Activated B cell treated with CpG ODN at 0.5 μM for 24 hours (primary cell): ENCODE data around the gene KCNJ6. TPM values are rescaled to one million over a fixed set of nuclear protein-coding genes. Genes with fewer than 3 reads are reported as not detected.

Experiments used
- ATAC-seq: fragments of 200-7000 bp; cut with Tn5 transposase; one replicate; pipeline ENCODE4 v1.10.0; 2021; ENCODE audit warnings: low read depth, mild to moderate bottlenecking, moderate library complexity
- CTCF ChIA-PET: fragments of 350-600 bp; sonication (Branson Sonifier 250); formaldehyde crosslinking; loops from one replicate; lab custom pipeline; 2021; ENCODE audit warnings: antibody characterized with exemption; lab: Charles Lee
- POLR2A ChIA-PET: fragments of 350-600 bp; sonication (Branson Sonifier 250); formaldehyde crosslinking; loops from one replicate; lab custom pipeline; 2021; ENCODE audit warnings: antibody characterized with exemption; lab: Charles Lee
- DNase-seq: peaks from one replicate; pipeline ENCODE4 v3.0.0; 2022
- H3K27ac Mint-ChIP-seq: one replicate; pipeline ENCODE4 v1.8.0; 2020; ENCODE audit warnings: mixed read lengths
- H3K27me3 Mint-ChIP-seq: one replicate; pipeline ENCODE4 v1.8.0; 2021; ENCODE audit warnings: mixed read lengths
- H3K36me3 Mint-ChIP-seq: one replicate; pipeline ENCODE4 v1.8.0; 2021; ENCODE audit warnings: low read depth, mixed read lengths
- H3K4me1 Mint-ChIP-seq: one replicate; pipeline ENCODE4 v1.8.0; 2021; ENCODE audit warnings: mixed read lengths
- H3K4me3 Mint-ChIP-seq: one replicate; pipeline ENCODE4 v1.8.0; 2020; ENCODE audit warnings: mild to moderate bottlenecking, mixed read lengths
- H3K9me3 Mint-ChIP-seq: one replicate; pipeline ENCODE4 v1.8.0; 2020; ENCODE audit warnings: mixed read lengths
- intact Hi-C: fragments of 100-400 bp; cut with micrococcal nuclease; formaldehyde crosslinking; loops from one replicate; pipeline ENCODE4 v1.15.1; 2024
- total RNA-seq: library from RNA; stranded (reverse); gene quantifications from 2 replicates; pipeline ENCODE4 v1.2.3, GENCODE V29; 2022
- TF ChIP-seq, protein P1 (sequence below): fragments of 200-600 bp; IDR thresholded peaks from one replicate; pipeline ENCODE4 v1.8.0; 2022; ENCODE audit warnings: antibody characterized with exemption, mild to moderate bottlenecking

KCNJ6 gene
- total RNA-seq, 1 donor from 2014 or later, result not detected

DNA sequence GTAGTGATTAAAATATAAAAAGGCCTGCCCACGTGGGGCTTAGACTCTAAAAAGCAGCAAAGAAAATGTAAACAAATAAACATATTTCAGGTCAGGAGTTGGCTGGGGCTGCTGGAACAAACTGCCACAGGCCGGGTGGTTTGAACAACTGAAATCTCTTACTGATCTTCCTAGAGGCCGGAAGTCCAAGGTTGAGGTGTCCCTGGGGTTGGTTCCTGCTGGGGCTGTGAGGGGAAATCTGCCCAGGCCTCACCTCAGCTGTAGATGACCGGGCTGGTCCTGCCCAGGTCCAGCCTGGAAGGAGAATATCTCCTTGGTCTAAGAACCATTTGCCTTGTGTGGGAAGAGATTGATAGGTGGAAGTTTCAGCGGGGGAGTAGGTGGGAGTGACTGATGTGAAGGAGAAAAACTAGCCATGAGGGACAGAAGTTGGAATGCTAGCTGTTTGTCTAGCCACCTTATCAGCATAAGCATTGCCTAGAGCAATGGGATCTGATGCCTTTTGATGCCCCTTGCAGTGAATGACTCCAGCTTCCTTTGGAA lies 328.6 kb downstream of the KCNJ6 start:
- intact Hi-C loops, result no loop called here
- Mint-ChIP-seq H3K36me3 (no peaks in the 10 kb centered on the region), H3K27me3 (peaks cover 6% of the 10 kb centered on the region), H3K27ac (no peak overlapping the region), H3K4me3 (no peak overlapping the region), H3K4me1 (no peaks in the 10 kb centered on the region), H3K9me3 (no peaks in the 10 kb centered on the region)
- ATAC-seq (no peak), DNase-seq (no peak)
- ChIA-PET POLR2A (no interaction called here), CTCF (no interaction called here)
- TF ChIP-seq, protein P1, sequence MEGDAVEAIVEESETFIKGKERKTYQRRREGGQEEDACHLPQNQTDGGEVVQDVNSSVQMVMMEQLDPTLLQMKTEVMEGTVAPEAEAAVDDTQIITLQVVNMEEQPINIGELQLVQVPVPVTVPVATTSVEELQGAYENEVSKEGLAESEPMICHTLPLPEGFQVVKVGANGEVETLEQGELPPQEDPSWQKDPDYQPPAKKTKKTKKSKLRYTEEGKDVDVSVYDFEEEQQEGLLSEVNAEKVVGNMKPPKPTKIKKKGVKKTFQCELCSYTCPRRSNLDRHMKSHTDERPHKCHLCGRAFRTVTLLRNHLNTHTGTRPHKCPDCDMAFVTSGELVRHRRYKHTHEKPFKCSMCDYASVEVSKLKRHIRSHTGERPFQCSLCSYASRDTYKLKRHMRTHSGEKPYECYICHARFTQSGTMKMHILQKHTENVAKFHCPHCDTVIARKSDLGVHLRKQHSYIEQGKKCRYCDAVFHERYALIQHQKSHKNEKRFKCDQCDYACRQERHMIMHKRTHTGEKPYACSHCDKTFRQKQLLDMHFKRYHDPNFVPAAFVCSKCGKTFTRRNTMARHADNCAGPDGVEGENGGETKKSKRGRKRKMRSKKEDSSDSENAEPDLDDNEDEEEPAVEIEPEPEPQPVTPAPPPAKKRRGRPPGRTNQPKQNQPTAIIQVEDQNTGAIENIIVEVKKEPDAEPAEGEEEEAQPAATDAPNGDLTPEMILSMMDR, result no peak

DNA sequence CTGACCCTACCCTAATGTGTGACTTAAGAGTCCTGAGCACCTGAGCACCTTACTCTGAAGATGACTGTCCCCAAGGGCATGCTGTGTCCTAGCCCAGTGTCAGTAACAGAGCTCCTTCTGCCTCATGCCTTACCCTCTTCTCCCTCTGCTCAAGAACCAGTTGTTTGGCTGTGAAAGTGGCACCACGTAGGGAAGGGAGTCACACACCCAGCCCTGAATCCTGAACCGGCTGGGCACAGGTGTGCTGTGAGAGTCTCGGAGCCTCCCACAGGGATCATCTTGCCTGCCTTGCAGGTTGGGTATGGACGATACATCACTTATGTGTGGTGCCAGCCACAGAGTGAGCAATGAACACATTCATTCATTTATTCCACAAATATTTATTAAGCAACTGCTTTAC lies 329.1 kb downstream of the KCNJ6 start:
- no peaks in the 10 kb centered on the region for H3K36me3 Mint-ChIP-seq

DNA sequence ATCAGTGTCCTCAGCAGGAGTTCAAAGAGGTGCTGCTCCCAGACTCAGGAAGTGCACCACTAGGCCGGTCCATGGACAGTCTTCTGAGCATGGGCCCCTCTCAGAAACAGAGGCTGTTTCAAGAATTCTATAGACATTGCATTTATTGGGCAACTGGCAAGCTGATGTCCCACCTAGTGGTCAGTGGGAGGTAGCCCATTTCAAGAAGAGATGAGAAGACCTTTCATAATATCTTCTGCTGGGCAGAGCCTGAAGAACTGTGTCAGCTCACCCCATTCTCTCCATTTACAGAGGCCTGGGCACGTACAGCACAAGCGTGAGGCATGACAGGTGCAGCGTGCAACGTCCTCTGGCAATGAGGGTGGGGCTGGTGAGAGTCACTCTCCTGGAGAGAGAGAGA lies 333.7 kb downstream of the KCNJ6 start:
- Mint-ChIP-seq H3K4me1 (no peaks in the 10 kb centered on the region), H3K27me3 (peaks cover 20% of the 10 kb centered on the region), H3K4me3 (no peak overlapping the region), H3K36me3 (no peaks in the 10 kb centered on the region), H3K27ac (no peak overlapping the region), H3K9me3 (peaks cover 15% of the 10 kb centered on the region)
- intact Hi-C loops, result loop anchor here (5.0 kb wide), 1 partner anchor 415 kb away; no protein-coding TSS in a partner anchor
- DNase-seq, result no peak
- POLR2A ChIA-PET, result no interaction called here
- peak; percentile 31 for ATAC-seq
- CTCF ChIA-PET, result no interaction called here
- TF ChIP-seq, protein P1, result no peak

More for the DNA sequence above, 329.1 kb downstream of the KCNJ6 start:
- DNase-seq (no peak), ATAC-seq (no peak)
- Mint-ChIP-seq H3K4me1 (no peaks in the 10 kb centered on the region), H3K9me3 (no peaks in the 10 kb centered on the region), H3K27ac (no peak overlapping the region), H3K27me3 (peaks cover 10% of the 10 kb centered on the region), H3K4me3 (no peak overlapping the region)
- ChIA-PET POLR2A (no interaction called here), CTCF (no interaction called here)
- intact Hi-C loops, result no loop called here
- TF ChIP-seq, protein P1, result no peak

DNA sequence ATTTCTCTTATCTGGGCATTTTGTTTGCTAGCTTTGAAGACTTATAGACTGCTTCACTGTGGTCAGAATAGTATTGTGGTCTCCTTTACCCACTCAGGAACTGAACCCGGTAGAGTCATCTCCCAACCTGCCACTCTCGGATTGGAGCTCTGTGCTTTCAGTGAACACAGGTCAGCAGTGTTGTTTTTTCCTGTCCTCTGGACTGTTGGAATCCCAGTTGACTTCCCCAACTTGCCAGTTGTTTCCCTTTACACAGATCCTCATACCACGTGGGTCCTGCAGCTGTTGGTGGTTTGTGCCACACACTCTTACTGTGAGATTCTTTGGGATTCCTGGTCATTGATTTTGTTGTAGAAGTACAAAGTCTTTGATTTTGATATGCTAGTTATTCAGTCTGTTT lies 335.6 kb downstream of the KCNJ6 start:
- ATAC-seq (no peak), DNase-seq (no peak)
- Mint-ChIP-seq H3K36me3 (no peaks in the 10 kb centered on the region), H3K27ac (no peak overlapping the region), H3K4me1 (no peaks in the 10 kb centered on the region), H3K4me3 (no peak overlapping the region), H3K27me3 (peaks cover 16% of the 10 kb centered on the region), H3K9me3 (peaks cover 15% of the 10 kb centered on the region)
- CTCF ChIA-PET, result no interaction called here
- POLR2A ChIA-PET, result no interaction called here
- TF ChIP-seq, protein P1, result no peak
- intact Hi-C loops, result loop anchor here (5.0 kb wide), 1 partner anchor 413 kb away; no protein-coding TSS in a partner anchor

DNA sequence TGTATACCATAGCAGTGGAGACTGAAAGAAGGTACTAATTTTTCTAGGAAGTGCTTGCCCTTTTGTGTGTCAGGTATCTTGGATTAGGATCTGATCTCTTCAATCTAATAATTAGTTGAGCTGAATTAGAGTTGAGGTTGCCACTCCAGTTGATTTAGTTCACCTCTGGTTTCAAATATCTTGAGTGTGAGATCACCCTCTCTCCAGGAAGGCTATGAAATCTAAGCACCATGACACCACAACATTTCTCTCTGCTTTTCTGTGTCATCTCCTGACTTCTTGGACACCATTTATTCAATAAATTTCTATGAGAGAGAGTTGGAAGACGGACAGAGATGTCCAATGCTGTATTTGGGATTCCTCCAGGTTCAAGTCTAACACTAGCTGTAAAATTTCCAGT lies 336.9 kb downstream of the KCNJ6 start:
- intact Hi-C loops, result no loop called here
- TF ChIP-seq, protein P1, result no peak
- ChIA-PET POLR2A (no interaction called here), CTCF (no interaction called here)
- ATAC-seq, result no peak
- Mint-ChIP-seq H3K4me1 (no peaks in the 10 kb centered on the region), H3K27ac (no peak overlapping the region), H3K36me3 (no peaks in the 10 kb centered on the region), H3K9me3 (peaks cover 15% of the 10 kb centered on the region), H3K27me3 (peaks cover 17% of the 10 kb centered on the region), H3K4me3 (no peak overlapping the region)
- DNase-seq, result no peak
